ENCODE measurements around the gene EXOC2.

The EXOC2 gene

GRCh38 chr6:498795-499231 is 194.1 kb downstream of the EXOC2 start:
- TF ChIP-seq, protein P1, sequence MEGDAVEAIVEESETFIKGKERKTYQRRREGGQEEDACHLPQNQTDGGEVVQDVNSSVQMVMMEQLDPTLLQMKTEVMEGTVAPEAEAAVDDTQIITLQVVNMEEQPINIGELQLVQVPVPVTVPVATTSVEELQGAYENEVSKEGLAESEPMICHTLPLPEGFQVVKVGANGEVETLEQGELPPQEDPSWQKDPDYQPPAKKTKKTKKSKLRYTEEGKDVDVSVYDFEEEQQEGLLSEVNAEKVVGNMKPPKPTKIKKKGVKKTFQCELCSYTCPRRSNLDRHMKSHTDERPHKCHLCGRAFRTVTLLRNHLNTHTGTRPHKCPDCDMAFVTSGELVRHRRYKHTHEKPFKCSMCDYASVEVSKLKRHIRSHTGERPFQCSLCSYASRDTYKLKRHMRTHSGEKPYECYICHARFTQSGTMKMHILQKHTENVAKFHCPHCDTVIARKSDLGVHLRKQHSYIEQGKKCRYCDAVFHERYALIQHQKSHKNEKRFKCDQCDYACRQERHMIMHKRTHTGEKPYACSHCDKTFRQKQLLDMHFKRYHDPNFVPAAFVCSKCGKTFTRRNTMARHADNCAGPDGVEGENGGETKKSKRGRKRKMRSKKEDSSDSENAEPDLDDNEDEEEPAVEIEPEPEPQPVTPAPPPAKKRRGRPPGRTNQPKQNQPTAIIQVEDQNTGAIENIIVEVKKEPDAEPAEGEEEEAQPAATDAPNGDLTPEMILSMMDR (IDR thresholded peaks at IDR 0.05; ENCODE audit: low read length, missing control alignments): no peak
- no peak for DNase-seq (ENCODE audit: low read depth)
- no peak overlapping the region for H3K4me3 ChIP-seq (replicated peaks; ENCODE audit: low read depth, low read length)

DNA sequence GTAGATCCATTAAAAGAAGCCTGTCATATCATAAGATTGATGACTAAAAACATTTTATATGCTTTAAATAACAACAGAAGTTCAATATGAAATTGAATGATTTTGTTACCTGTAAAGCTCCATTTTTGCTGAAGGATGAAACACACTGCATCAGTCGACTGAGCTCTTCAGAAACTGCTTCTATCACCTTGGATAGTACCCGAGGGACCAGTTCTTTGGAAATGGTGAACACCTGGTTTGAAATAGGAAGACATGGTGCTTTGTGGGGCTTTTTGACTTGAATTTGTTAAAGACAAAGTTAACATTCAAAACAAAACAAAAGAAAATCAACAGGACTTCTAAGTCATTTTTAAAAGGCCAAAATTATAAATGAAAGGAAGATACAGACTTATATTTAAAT is 195.7 kb downstream of the EXOC2 start:
- no peak for DNase-seq (ENCODE audit: low read depth)
- TF ChIP-seq, protein P1 (IDR thresholded peaks at IDR 0.05; ENCODE audit: low read length, missing control alignments): no peak
- no peak overlapping the region for H3K4me3 ChIP-seq (replicated peaks; ENCODE audit: low read depth, low read length)

DNA sequence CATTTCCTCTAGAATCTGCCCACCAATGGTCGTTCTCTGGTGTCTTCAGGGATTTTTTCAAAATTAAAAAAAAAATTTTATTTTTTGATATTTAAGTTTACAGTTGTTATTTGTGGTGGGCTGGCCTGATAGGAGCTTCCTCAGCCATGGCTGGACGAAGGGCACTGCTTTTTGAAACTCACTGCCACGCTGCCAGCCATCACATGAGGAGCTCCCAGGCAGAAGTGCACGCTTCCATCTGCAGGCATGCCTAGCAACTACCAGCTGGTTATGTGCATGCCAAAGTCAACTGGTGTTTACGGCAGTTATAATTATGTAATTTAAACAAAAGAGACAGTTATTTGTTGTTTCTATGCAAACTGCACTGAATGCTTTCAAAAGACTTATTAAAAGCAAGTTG is 196.3 kb downstream of the EXOC2 start:
- TF ChIP-seq, protein P1 (IDR thresholded peaks at IDR 0.05; ENCODE audit: low read length, missing control alignments): no peak
- no peak for DNase-seq (ENCODE audit: low read depth)

GRCh38 chr6:494394-494793 is 198.5 kb downstream of the EXOC2 start:
- no peak overlapping the region for H3K4me3 ChIP-seq (replicated peaks; ENCODE audit: low read depth, low read length)
- TF ChIP-seq, protein P1 (IDR thresholded peaks at IDR 0.05; ENCODE audit: low read length, missing control alignments): no peak
- DNase-seq (ENCODE audit: low read depth): no peak

More for the DNA sequence above, 196.3 kb downstream of the EXOC2 start:
- H3K4me3 ChIP-seq (replicated peaks; ENCODE audit: low read depth, low read length): no peak overlapping the region

DNA sequence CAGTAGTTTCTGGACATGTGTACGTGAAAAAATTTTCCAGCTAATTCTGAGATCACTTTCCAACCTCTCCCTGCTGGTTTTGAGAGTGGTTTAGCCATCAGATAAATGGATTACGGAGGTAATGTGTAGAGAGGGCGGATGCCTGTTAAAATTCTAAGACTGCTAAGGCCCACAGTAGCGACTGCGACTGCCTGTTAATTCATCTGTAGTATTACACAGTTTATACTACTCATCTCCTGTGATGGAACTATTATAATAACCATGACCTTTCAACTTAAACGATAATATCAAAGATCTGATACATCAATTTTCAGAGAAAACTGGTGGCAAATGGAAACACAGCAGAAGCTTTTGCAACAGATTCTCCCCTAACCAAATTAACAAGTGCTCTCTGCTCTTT is 199.1 kb downstream of the EXOC2 start:
- H3K4me3 ChIP-seq (replicated peaks; ENCODE audit: low read depth, low read length): no peak overlapping the region
- TF ChIP-seq, protein P1 (IDR thresholded peaks at IDR 0.05; ENCODE audit: low read length, missing control alignments): no peak
- DNase-seq (ENCODE audit: low read depth): no peak

GRCh38 chr6:492816-493414 is 200.0 kb downstream of the EXOC2 start:
- TF ChIP-seq, protein P1 (IDR thresholded peaks at IDR 0.05; ENCODE audit: low read length, missing control alignments): no peak

DNA sequence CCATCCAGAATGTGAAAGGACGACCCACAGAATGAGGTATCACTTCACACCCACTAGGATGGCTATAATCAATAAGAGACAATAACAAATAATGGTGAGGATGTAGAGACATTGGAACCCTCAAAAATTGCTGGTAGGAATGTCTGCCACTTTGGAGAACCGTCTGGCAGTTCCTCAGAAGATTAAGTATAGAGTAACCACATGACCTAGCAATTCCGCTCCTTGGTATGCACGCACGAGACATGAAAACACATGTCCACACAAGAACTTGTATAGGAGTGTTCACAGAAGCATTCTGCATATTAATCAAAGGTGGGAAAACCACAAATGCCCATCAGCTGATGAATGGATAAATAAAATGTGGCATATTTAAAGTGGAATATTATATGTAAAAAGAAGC is 200.8 kb downstream of the EXOC2 start:
- H3K4me3 ChIP-seq (replicated peaks; ENCODE audit: low read depth, low read length): no peak overlapping the region
- TF ChIP-seq, protein P1 (IDR thresholded peaks at IDR 0.05; ENCODE audit: low read length, missing control alignments): no peak
- DNase-seq (ENCODE audit: low read depth): no peak

More at GRCh38 chr6:492816-493414, 200.0 kb downstream of the EXOC2 start:
- H3K4me3 ChIP-seq (replicated peaks; ENCODE audit: low read depth, low read length): no peak overlapping the region
- no peak for DNase-seq (ENCODE audit: low read depth)
